DMS53 treated with DMSO at 0.1 percent for 48 hours (cell line): ENCODE results near the gene SNRPE.

Source experiments
- DNase-seq: peaks from one replicate; lab custom pipeline; 2025; ENCODE audit not compliant: unreplicated experiment; lab: John Stamatoyannopoulos, UW

Gene SNRPE

DNA sequence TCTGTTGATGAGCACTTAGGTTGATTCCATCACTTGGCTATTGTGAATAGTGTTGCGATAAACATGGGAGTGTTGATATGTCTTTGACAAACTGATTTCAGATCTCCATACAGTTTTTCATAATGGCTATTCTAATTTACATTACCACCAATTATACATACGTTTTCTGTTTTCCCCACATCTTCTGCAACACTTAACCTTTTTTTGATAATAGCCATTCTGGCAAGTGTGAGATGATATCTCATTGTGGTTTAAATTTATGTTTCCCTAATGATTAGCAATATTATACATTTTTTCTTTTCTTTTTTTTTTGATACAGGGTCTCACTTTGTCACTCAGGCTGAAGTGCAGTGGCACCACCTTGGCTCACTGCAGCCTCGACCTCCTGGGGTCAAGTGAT, 17.0 kb downstream of the SNRPE start:
- no peak for DNase-seq

GRCh38 chr1:203880606-203881005, 19.2 kb downstream of the SNRPE start:
- DNase-seq = no peak

DNA sequence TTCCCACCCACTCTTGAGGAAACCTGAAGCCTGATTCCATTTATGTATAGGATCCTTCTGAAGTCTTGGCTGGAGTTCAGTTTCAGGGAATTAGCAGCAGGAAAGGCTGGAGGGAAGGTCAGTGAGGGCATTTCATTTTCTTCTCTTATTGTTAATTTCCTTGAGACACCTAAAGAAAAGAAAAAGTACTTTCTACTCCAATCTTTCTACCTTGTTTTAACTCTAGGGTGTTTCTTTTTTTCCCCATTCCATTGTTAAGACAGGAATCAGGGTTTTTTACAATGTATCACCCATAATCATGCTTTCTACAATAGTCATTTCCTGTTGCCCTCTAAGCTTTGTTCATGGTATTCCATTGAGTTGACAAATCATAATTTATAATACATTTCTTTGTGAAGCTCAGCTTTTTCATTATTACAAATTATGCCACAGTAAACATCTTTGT, 27.4 kb downstream of the SNRPE start:
- peak; percentile 10 for DNase-seq

DNA sequence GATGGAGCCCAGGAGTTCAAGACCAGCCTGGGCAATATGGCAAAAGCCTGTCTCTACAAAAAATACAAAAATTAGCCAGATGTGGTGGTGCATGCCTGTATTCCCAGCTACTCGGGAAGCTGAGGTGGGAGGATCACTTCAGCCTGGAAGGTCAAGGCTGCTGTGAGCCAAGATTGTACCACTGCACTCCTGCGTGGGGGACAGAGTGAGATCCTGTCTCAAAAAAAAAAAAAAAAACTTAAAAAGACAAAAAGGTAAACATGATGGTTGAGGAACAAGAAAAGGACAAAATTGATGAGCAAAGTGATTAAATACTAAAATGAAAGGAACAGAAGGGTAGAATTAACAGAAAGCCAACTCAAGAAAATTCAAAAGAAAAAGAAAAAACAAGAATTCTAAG, 30.6 kb downstream of the SNRPE start:
- DNase-seq = no peak

GRCh38 chr1:203898458-203899352, 37.3 kb downstream of the SNRPE start:
- no peak for DNase-seq

DNA sequence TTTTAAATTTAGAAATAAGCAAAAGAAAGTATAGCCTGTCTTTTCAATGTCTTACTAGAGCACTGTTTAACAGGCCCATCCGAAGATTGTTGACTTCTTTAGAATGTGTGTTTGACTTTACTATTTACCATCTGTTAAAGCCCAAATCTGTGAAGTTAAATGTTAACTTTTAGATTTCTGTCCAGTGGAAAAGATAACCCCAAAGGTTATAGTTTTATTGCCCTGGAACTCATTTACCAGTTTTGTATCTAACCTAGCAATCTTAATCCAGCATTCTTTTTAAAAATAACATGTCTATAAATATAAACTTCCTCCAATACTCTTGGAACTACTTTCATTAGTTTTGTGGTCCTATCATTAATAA, 37.9 kb downstream of the SNRPE start:
- no peak for DNase-seq

- no peak for DNase-seq
Observed at GRCh38 chr1:203899869-203900714, 38.7 kb downstream of the SNRPE start.

GRCh38 chr1:203901581-203901980, 40.2 kb downstream of the SNRPE start:
- no peak for DNase-seq

DNA sequence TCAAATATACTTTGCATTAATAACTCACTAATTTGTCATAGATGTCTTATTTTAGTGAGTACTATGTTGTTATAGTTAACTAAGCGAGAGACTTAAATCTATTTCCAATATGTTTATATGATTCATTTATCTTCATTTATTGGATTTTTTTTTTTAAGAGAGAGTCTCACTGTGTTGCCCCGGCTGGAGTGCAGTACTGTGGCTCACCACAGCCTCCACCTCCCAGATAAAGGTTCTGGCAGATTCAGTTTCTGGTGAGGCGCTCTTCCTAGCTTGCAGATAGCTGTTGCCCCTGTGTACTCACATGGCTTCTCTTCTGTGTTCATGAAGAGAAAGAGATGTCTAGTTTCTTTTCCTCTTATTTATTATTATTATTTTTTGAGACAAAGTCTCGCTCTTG, 43.9 kb downstream of the SNRPE start:
- no peak for DNase-seq

GRCh38 chr1:203906932-203907331, 45.5 kb downstream of the SNRPE start:
- no peak for DNase-seq

DNA sequence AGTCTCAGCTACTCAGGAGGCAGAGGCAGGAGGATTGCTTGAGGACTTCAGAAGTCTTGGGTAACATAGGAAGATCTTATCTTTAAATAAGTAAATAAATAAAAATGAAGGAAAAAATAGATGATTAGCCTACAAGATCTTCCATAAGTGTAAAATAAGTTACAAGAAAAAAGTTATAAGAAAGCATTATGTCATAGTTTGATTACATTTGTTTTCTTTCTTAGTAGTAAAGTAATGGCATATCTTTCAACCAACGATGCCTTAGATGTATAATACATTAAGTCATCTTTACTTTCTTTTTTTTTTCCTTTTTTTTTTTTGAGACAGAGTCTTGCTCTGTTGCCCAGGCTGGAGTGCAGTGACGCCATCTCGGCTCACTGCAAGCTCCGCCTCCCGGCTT, 46.5 kb downstream of the SNRPE start:
- DNase-seq = no peak

DNA sequence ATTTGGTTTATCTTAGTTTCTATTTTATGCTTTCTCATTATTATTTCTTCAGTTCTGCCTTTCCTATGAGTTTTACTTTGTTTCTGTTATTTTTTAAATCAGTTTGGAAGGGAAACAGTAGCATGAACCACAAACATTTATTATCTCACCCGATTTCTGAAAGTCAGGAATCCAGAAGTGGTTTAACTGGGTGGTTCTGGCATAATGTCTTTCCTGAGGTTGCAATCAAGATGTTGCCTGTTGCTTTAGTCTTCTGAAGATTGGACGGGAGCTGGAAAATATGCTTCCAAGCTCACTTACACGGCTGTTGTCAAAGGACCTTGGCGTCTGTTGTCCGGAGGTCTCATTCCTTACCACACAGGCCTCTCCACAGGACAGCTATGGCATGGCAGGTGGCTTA, 50.4 kb downstream of the SNRPE start:
- DNase-seq = no peak

- no peak for DNase-seq
Observed at GRCh38 chr1:203913073-203913521, 51.7 kb downstream of the SNRPE start.

DNA sequence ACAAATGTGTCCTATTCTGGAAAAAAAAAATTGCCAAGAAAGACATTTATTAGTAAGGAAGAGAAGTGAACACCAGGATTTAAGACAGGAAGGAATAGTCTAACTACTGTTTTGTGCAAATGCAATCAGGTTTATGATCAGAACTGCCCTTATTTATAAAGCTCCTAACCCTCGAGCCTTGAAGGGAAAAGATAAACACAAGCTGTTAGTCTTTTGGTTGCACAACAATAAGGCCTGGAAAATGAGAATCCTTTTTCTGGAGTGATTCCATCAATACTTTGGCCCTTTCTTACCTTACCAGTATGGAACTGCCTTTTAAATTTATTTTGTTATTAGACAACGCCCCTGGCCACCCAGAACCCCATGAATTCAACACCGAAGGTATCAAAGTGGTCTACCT, 52.9 kb downstream of the SNRPE start:
- no peak for DNase-seq

DNA sequence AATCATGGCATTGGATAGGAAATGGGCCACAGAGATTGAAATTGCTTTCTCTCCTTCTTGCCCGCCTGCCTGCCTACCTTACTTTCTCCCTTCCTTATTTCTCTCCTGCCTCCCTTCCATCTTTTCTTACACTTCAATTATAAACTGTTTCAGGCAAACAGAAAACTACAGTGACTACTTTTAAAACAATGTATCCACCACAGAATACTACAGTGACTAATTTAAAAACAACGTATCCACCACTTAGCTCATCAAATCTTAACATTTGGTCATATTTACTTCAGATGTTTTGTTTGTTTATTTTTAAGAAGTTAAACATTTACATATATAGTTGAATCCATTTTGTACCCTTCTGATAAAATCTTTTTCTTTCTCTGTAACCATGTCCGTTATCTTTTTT, 54.4 kb downstream of the SNRPE start:
- DNase-seq = no peak

DNA sequence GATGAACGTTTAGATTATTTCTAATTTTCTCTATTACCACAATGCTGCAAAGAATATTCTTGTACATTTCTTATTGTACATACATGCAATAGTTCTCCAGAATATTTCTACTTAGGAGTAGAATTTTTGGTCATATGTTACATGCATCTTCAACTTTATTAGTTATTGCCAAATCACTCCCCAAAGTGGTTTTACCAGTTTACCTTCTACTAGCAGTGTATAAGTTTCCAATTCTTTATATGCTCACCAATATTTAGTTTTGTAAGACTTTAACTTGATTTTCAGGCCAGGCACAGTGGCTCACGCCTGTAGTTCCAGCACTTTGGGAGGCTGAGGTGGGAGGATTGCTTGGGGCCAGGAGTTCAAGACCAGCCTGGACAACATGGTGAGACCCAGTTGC, 55.4 kb downstream of the SNRPE start:
- DNase-seq = no peak
